SU-DHL-6 (cell line): ENCODE data around the gene DHRS7B.
"Not testable (repeated sequence)": the region's sequence is repeated elsewhere in the genome, so short reads cannot be mapped to it uniquely, and the experiment has no call there.

Source experiments
- H2AFZ ChIP-seq: fragments of 200-600 bp; sonication (generic); 2 replicates; pipeline ENCODE4 v1.6.1; 2014; ENCODE audit warnings: low read depth, mild to moderate bottlenecking, moderate library complexity, mixed read lengths, antibody characterized with exemption, low read length; ENCODE audit not compliant: severe bottlenecking
- H3F3A ChIP-seq: fragments of 200-600 bp; shearing (Covaris generic); 2 replicates; pipeline ENCODE4 v1.6.0; 2016; ENCODE audit warnings: antibody characterized with exemption, mild to moderate bottlenecking; ENCODE audit not compliant: insufficient read depth
- H3K27ac ChIP-seq: fragments of 200-600 bp; sonication (generic); 2 replicates; pipeline ENCODE4 v1.5.1; 2016; ENCODE audit warnings: low read depth, mild to moderate bottlenecking, low read length, moderate library complexity, mixed read lengths
- H3K27me3 ChIP-seq: fragments of 200-600 bp; sonication (generic), shearing (Covaris generic); 2 replicates; pipeline ENCODE4 v1.6.0; 2014; ENCODE audit warnings: mild to moderate bottlenecking, low read length
- H3K36me3 ChIP-seq: fragments of 200-600 bp; sonication (generic); 2 replicates; pipeline ENCODE4 v1.6.1; 2014; ENCODE audit warnings: mild to moderate bottlenecking, low read length, mixed read lengths
- H3K4me2 ChIP-seq: fragments of 300-600, 200-600 bp; shearing (Covaris generic), sonication (generic); 2 replicates; pipeline ENCODE4 v1.6.0; 2014; ENCODE audit warnings: low read length, low read depth, mild to moderate bottlenecking; ENCODE audit not compliant: poor library complexity, severe bottlenecking
- H3K4me3 ChIP-seq: fragments of 200-600 bp; sonication (generic); 2 replicates; pipeline ENCODE4 v1.5.1; 2014; ENCODE audit warnings: antibody characterized with exemption, low read length, mild to moderate bottlenecking, mixed read lengths; ENCODE audit not compliant: insufficient read depth, poor library complexity, severe bottlenecking
- H3K79me2 ChIP-seq: fragments of 200-600 bp; sonication (generic); 2 replicates; pipeline ENCODE4 v1.6.1; 2014; ENCODE audit warnings: mild to moderate bottlenecking, low read length, moderate library complexity; ENCODE audit not compliant: insufficient read depth
- H3K9ac ChIP-seq: fragments of 200-600 bp; sonication (generic); 2 replicates; pipeline ENCODE4 v1.7.0; 2014; ENCODE audit warnings: mild to moderate bottlenecking, low read length
- H3K9me2 ChIP-seq: fragments of 200-600 bp; sonication (generic); replicated peaks from 2 replicates; pipeline ENCODE4 v1.6.1; 2014; ENCODE audit warnings: low read length; ENCODE audit not compliant: insufficient read depth
- H3K9me3 ChIP-seq: fragments of 200-600 bp; sonication (generic); 2 replicates; pipeline ENCODE4 v1.6.1; 2014; ENCODE audit warnings: low read length, mixed read lengths; ENCODE audit not compliant: insufficient read depth
- H4K20me1 ChIP-seq: fragments of 200-600 bp; sonication (generic); 2 replicates; pipeline ENCODE4 v1.6.1; 2014; ENCODE audit warnings: low read depth, mild to moderate bottlenecking, antibody characterized with exemption, low read length, moderate library complexity, mixed read lengths
- CTCF ChIP-seq: fragments of 200-600 bp; sonication (generic); IDR thresholded peaks from one replicate; pipeline ENCODE4 v1.5.1; 2017; ENCODE audit warnings: antibody characterized with exemption, mild to moderate bottlenecking, low read length, moderate library complexity; ENCODE audit not compliant: insufficient read depth, poor library complexity, severe bottlenecking
- EZH2phosphoT487 ChIP-seq: fragments of 200-600 bp; sonication (generic), shearing (Covaris generic); conservative IDR thresholded peaks from 2 replicates; pipeline ENCODE4 v1.6.1; 2018; ENCODE audit warnings: mild to moderate bottlenecking, antibody characterized with exemption, low read length, moderate library complexity, mixed read lengths

Gene DHRS7B

GRCh38 chr17:21143695-21144094, 16.9 kb downstream of the DHRS7B start:
- H3F3A ChIP-seq = no peaks in the 10 kb centered on the region
- no peaks in the 10 kb centered on the region for H3K27me3 ChIP-seq
- no peak overlapping the region for H3K9ac ChIP-seq
- TF ChIP-seq CTCF (no peak), EZH2phosphoT487 (no peak)
- peaks cover 6% of the 10 kb centered on the region; the same call in 1 of the 2 replicates for H3K9me3 ChIP-seq
- H4K20me1 ChIP-seq = no peaks in the 10 kb centered on the region
- no peak overlapping the region for H2AFZ ChIP-seq
- H3K4me3 ChIP-seq = no peak overlapping the region
- no peaks in the 10 kb centered on the region; the same call in 1 of the 2 replicates for H3K79me2 ChIP-seq
- no peak overlapping the region for H3K27ac ChIP-seq
- H3K4me2 ChIP-seq = no peak overlapping the region
- H3K36me3 ChIP-seq = peaks cover 5% of the 10 kb centered on the region; the same call in 1 of the 2 replicates
- H3K9me2 ChIP-seq = no peaks in the 10 kb centered on the region

- H4K20me1 ChIP-seq, H3K36me3 ChIP-seq, H3K9me2 ChIP-seq, H3K9ac ChIP-seq, H3K9me3 ChIP-seq, H2AFZ ChIP-seq, H3K27me3 ChIP-seq, H3K4me3 ChIP-seq, H3K79me2 ChIP-seq, H3F3A ChIP-seq, H3K27ac ChIP-seq, H3K4me2 ChIP-seq: not testable (repeated sequence)
These were observed 17.5 kb downstream of the DHRS7B start for GRCh38 chr17:21144299-21144698.

GRCh38 chr17:21146362-21147015, 19.7 kb downstream of the DHRS7B start:
- H2AFZ ChIP-seq = no peak overlapping the region
- H4K20me1 ChIP-seq = no peaks in the 10 kb centered on the region
- no peaks in the 10 kb centered on the region for H3F3A ChIP-seq
- H3K27ac ChIP-seq = no peak overlapping the region
- H3K27me3 ChIP-seq = no peaks in the 10 kb centered on the region
- no peak overlapping the region for H3K4me2 ChIP-seq
- H3K9ac ChIP-seq = no peak overlapping the region
- no peak overlapping the region for H3K4me3 ChIP-seq
- H3K9me2 ChIP-seq = no peaks in the 10 kb centered on the region
- no peaks in the 10 kb centered on the region for H3K79me2 ChIP-seq
- peaks cover under 1% of the 10 kb centered on the region; the same call in 1 of the 2 replicates for H3K9me3 ChIP-seq
- no peaks in the 10 kb centered on the region for H3K36me3 ChIP-seq
- TF ChIP-seq EZH2phosphoT487 = no peak
- no peak for TF ChIP-seq CTCF

GRCh38 chr17:21149621-21150020, 22.9 kb downstream of the DHRS7B start:
- Histone ChIP-seq H2AFZ (no peak overlapping the region), H3K4me3 (no peak overlapping the region), H3K4me2 (no peak overlapping the region), H3K27ac (no peak overlapping the region), H3K79me2 (no peaks in the 10 kb centered on the region), H3K36me3 (no peaks in the 10 kb centered on the region), H3K9me3 (peaks cover 9% of the 10 kb centered on the region; the same call in 1 of the 2 replicates), H3K9me2 (no peaks in the 10 kb centered on the region), H4K20me1 (no peaks in the 10 kb centered on the region), H3K9ac (no peak overlapping the region), H3K27me3 (no peaks in the 10 kb centered on the region), H3F3A (no peaks in the 10 kb centered on the region)
- TF ChIP-seq CTCF (no peak), EZH2phosphoT487 (no peak)
